Esophagus squamous epithelium (tissue), 4 donors: Measurements from ENCODE around the gene TARP.

Source experiments
- CTCF ChIP-seq, 6 experiments: fragments of 450-650 bp in 4 of 6; fragments of 200-600 bp in 2 of 6; sonication (generic) in 2 of 6; IDR thresholded peaks; one replicate each; pipeline ENCODE4 v1.5.1; 2016 to 2019; ENCODE audit warnings: antibody characterized with exemption in 6 of 6, mild to moderate bottlenecking in 4 of 6, moderate library complexity in 4 of 6
- POLR2A ChIP-seq, 4 donors: fragments of 450-650 bp; IDR thresholded peaks; one replicate each; pipeline ENCODE4 v1.6.1; 2017; ENCODE audit warnings: antibody characterized with exemption in 4 of 4, mild to moderate bottlenecking in 4 of 4, moderate library complexity in 3 of 4

GRCh38 chr7:38308140-38308539 is 34.7 kb upstream of the TARP start:
- no peak for TF ChIP-seq CTCF (IDR thresholded peaks at IDR 0.05)
- TF ChIP-seq POLR2A (IDR thresholded peaks at IDR 0.05) = no peak
